Stimulated activated naive CD4-positive, alpha-beta T cell treated with Interleukin-2 at 50 U/mL for 16 hours (primary cell): ENCODE measurements around the gene MOCS3.

Experiments used
- DNase-seq: peaks from one replicate; lab custom pipeline; 2025; lab: John Stamatoyannopoulos, UW

Gene MOCS3

GRCh38 chr20:50982363-50982762, 23.7 kb downstream of the MOCS3 start:
- DNase-seq: no peak

- no peak for DNase-seq
Observed at GRCh38 chr20:50983321-50983720, 24.7 kb downstream of the MOCS3 start.

- peak; percentile 26 for DNase-seq
Observed at GRCh38 chr20:50987493-50988210, 29.0 kb downstream of the MOCS3 start.

- DNase-seq: no peak
Observed at GRCh38 chr20:50991076-50991475, 32.5 kb downstream of the MOCS3 start.

- no peak for DNase-seq
Observed at GRCh38 chr20:50992336-50992732, 33.7 kb downstream of the MOCS3 start.

- no peak for DNase-seq
Observed at GRCh38 chr20:50992733-50993457, 34.3 kb downstream of the MOCS3 start.

- no peak for DNase-seq
Observed at GRCh38 chr20:50993876-50994275, 35.3 kb downstream of the MOCS3 start.

GRCh38 chr20:50995506-50995905, 36.9 kb downstream of the MOCS3 start:
- no peak for DNase-seq

- DNase-seq: no peak
Observed at GRCh38 chr20:50996901-50997865, 38.6 kb downstream of the MOCS3 start.

GRCh38 chr20:50999355-50999754, 40.7 kb downstream of the MOCS3 start:
- DNase-seq: no peak

- DNase-seq: no peak
Observed at GRCh38 chr20:51001430-51002265, 43.0 kb downstream of the MOCS3 start.

GRCh38 chr20:51002633-51003032, 44.0 kb downstream of the MOCS3 start:
- DNase-seq: no peak

- no peak for DNase-seq
Observed at GRCh38 chr20:51003753-51004152, 45.1 kb downstream of the MOCS3 start.

- DNase-seq: no peak
Observed at GRCh38 chr20:51004305-51004727, 45.7 kb downstream of the MOCS3 start.

GRCh38 chr20:51004781-51005180, 46.2 kb downstream of the MOCS3 start:
- DNase-seq: no peak

GRCh38 chr20:51005214-51005613, 46.6 kb downstream of the MOCS3 start:
- DNase-seq: no peak

GRCh38 chr20:51008718-51009117, 50.1 kb downstream of the MOCS3 start:
- DNase-seq: no peak

- no peak for DNase-seq
Observed at GRCh38 chr20:51009303-51010042, 50.9 kb downstream of the MOCS3 start.

GRCh38 chr20:51010043-51010365, 51.4 kb downstream of the MOCS3 start:
- no peak for DNase-seq

GRCh38 chr20:51010932-51011331, 52.3 kb downstream of the MOCS3 start:
- DNase-seq: no peak

GRCh38 chr20:51011479-51011878, 52.9 kb downstream of the MOCS3 start:
- DNase-seq: no peak
